WTC11 (cell line): ENCODE measurements around the gene COG5. TPM values are rescaled to one million over a fixed set of nuclear protein-coding genes. Genes with fewer than 3 reads are reported as not detected.

Experiments
- ATAC-seq: fragments of 200-7000 bp; cut with Tn5 transposase; 2 replicates; pipeline ENCODE4 v1.10.0; 2021; ENCODE audit warnings: mild to moderate bottlenecking, moderate library complexity
- CTCF ChIA-PET: fragments of 300-600 bp; sonication (Branson Sonifier 250); formaldehyde crosslinking; loops from one replicate; lab custom pipeline; 2021; ENCODE audit warnings: antibody characterized with exemption; lab: Charles Lee
- POLR2A ChIA-PET: fragments of 350-600 bp; sonication (Branson Sonifier 250); formaldehyde crosslinking; loops from one replicate; lab custom pipeline; 2021; ENCODE audit warnings: antibody characterized with exemption; lab: Charles Lee
- DNase-seq: peaks from one replicate; pipeline ENCODE4 v3.0.0; 2021; ENCODE audit warnings: low spot score
- H3K27ac Mint-ChIP-seq: 2 replicates; pipeline ENCODE4 v1.8.0; 2021; ENCODE audit warnings: mixed read lengths
- H3K27me3 Mint-ChIP-seq: 2 replicates; pipeline ENCODE4 v1.8.0; 2021; ENCODE audit warnings: low read depth, mild to moderate bottlenecking, moderate library complexity, mixed read lengths
- H3K36me3 Mint-ChIP-seq: 2 replicates; pipeline ENCODE4 v1.8.0; 2021; ENCODE audit warnings: mixed read lengths
- H3K4me1 Mint-ChIP-seq: 2 replicates; pipeline ENCODE4 v1.8.0; 2022; ENCODE audit warnings: mixed read lengths
- H3K4me3 Mint-ChIP-seq: 2 replicates; pipeline ENCODE4 v1.8.0; 2021; ENCODE audit warnings: mild to moderate bottlenecking, moderate library complexity, mixed read lengths
- H3K9me3 Mint-ChIP-seq: 2 replicates; pipeline ENCODE4 v1.8.0; 2021; ENCODE audit warnings: mixed read lengths
- CREM ChIP-seq: sonication (generic); formaldehyde crosslinking; IDR thresholded peaks from 2 replicates; pipeline ENCODE4 v1.8.1; 2022; ENCODE audit warnings: mild to moderate bottlenecking, missing genetic modification reagents, moderate library complexity
- CTCF ChIP-seq: fragments of 200-600 bp; IDR thresholded peaks from 2 replicates; pipeline ENCODE4 v1.8.0; 2022; ENCODE audit warnings: antibody characterized with exemption
- E2F5 ChIP-seq: sonication (generic); formaldehyde crosslinking; IDR thresholded peaks from 2 replicates; pipeline ENCODE4 v1.8.1; 2022; ENCODE audit warnings: mild to moderate bottlenecking, moderate library complexity, missing genetic modification reagents
- ELF4 ChIP-seq: sonication (generic); formaldehyde crosslinking; IDR thresholded peaks from 2 replicates; pipeline ENCODE4 v1.8.1; 2022; ENCODE audit warnings: low read depth, mild to moderate bottlenecking, moderate library complexity, missing genetic modification reagents
- EMX1 ChIP-seq: fragments of 250-450 bp; sonication (Bioruptor Pico); IDR thresholded peaks from 2 replicates; pipeline ENCODE4 v1.8.0; 2021; ENCODE audit warnings: mild to moderate bottlenecking
- ESRRA ChIP-seq: sonication (generic); formaldehyde crosslinking; IDR thresholded peaks from 2 replicates; pipeline ENCODE4 v1.8.1; 2022; ENCODE audit warnings: mild to moderate bottlenecking, missing genetic modification reagents, borderline replicate concordance
- FOXJ3 ChIP-seq: sonication (generic); formaldehyde crosslinking; IDR thresholded peaks from 2 replicates; pipeline ENCODE4 v1.9.0; 2021; ENCODE audit warnings: missing genetic modification reagents, mild to moderate bottlenecking, borderline replicate concordance
- FOXK1 ChIP-seq: sonication (generic); formaldehyde crosslinking; IDR thresholded peaks from 2 replicates; pipeline ENCODE4 v1.8.0; 2022; ENCODE audit warnings: mild to moderate bottlenecking, moderate library complexity, missing genetic modification reagents
- FOXP1 ChIP-seq: sonication (generic); formaldehyde crosslinking; IDR thresholded peaks from 2 replicates; pipeline ENCODE4 v1.8.0; 2022; ENCODE audit warnings: missing genetic modification reagents, mild to moderate bottlenecking, moderate library complexity, borderline replicate concordance
- GRHL2 ChIP-seq: fragments of 250-450 bp; sonication (Bioruptor Pico); IDR thresholded peaks from 2 replicates; pipeline ENCODE4 v1.8.0; 2022; ENCODE audit warnings: mild to moderate bottlenecking, moderate library complexity; ENCODE audit not compliant: insufficient replicate concordance, severe bottlenecking
- JAZF1 ChIP-seq: fragments of 250-450 bp; sonication (Bioruptor Pico); IDR thresholded peaks from 2 replicates; pipeline ENCODE4 v1.9.0; 2021; ENCODE audit warnings: moderate library complexity, mild to moderate bottlenecking, inconsistent platforms
- NFYB ChIP-seq: sonication (generic); formaldehyde crosslinking; conservative IDR thresholded peaks from 2 replicates; pipeline ENCODE4 v1.8.0; 2022; ENCODE audit warnings: low read depth, missing genetic modification reagents
- RELA ChIP-seq: sonication (generic); formaldehyde crosslinking; IDR thresholded peaks from 2 replicates; pipeline ENCODE4 v1.8.1; 2022; ENCODE audit warnings: missing genetic modification reagents, mild to moderate bottlenecking, borderline replicate concordance
- SOX15 ChIP-seq: fragments of 250-450 bp; sonication (Bioruptor Pico); IDR thresholded peaks from 2 replicates; pipeline ENCODE4 v1.9.0; 2021; ENCODE audit warnings: mild to moderate bottlenecking
- SP1 ChIP-seq: sonication (generic); formaldehyde crosslinking; conservative IDR thresholded peaks from 2 replicates; pipeline ENCODE4 v1.8.1; 2022; ENCODE audit warnings: missing genetic modification reagents
- ZBTB21 ChIP-seq: sonication (generic); formaldehyde crosslinking; IDR thresholded peaks from 2 replicates; pipeline ENCODE4 v1.8.1; 2023; ENCODE audit warnings: mild to moderate bottlenecking, missing genetic modification reagents, borderline replicate concordance
- ZNF121 ChIP-seq: sonication (generic); formaldehyde crosslinking; IDR thresholded peaks from 2 replicates; pipeline ENCODE4 v1.8.0; 2023; ENCODE audit warnings: missing genetic modification reagents
- ZNF512 ChIP-seq: sonication (generic); formaldehyde crosslinking; IDR thresholded peaks from 2 replicates; pipeline ENCODE4 v1.8.1; 2022; ENCODE audit warnings: missing genetic modification reagents, borderline replicate concordance
- total RNA-seq: library from RNA; stranded (reverse); gene quantifications from 3 replicates; pipeline ENCODE4 v1.2.3, GENCODE V29; 2021
- TF ChIP-seq, protein P1 (sequence below): sonication (generic); formaldehyde crosslinking; IDR thresholded peaks from 2 replicates; pipeline ENCODE4 v1.8.1; 2023; ENCODE audit warnings: mild to moderate bottlenecking, missing genetic modification reagents
- TF ChIP-seq, protein P2 (sequence below): fragments of 250-450 bp; sonication (Bioruptor Pico); IDR thresholded peaks from 2 replicates; pipeline ENCODE4 v2.1.2; 2022; ENCODE audit warnings: mild to moderate bottlenecking, moderate library complexity
- TF ChIP-seq, protein P3 (sequence below): sonication (generic); formaldehyde crosslinking; IDR thresholded peaks from 2 replicates; pipeline ENCODE4 v1.8.0; 2022; ENCODE audit warnings: mild to moderate bottlenecking, missing genetic modification reagents
- TF ChIP-seq, protein P4 (sequence below): sonication (generic); formaldehyde crosslinking; IDR thresholded peaks from 2 replicates; pipeline ENCODE4 v1.8.1; 2023; ENCODE audit warnings: mild to moderate bottlenecking, moderate library complexity, missing genetic modification reagents
- TF ChIP-seq, protein P5 (sequence below): fragments of 250-450 bp; sonication (Bioruptor Pico); IDR thresholded peaks from 2 replicates; pipeline ENCODE4 v1.9.0; 2021; ENCODE audit warnings: mild to moderate bottlenecking
- TF ChIP-seq, protein P6 (sequence below): sonication (generic); formaldehyde crosslinking; IDR thresholded peaks from 2 replicates; pipeline ENCODE4 v1.8.1; 2023; ENCODE audit warnings: mild to moderate bottlenecking, missing genetic modification reagents, moderate library complexity
- TF ChIP-seq, protein P7 (sequence below): sonication (generic); formaldehyde crosslinking; IDR thresholded peaks from 2 replicates; pipeline ENCODE4 v1.8.0; 2023; ENCODE audit warnings: missing genetic modification reagents

COG5 gene
- total RNA-seq, 1 experiment from 2014 or later: 23.8 TPM

DNA sequence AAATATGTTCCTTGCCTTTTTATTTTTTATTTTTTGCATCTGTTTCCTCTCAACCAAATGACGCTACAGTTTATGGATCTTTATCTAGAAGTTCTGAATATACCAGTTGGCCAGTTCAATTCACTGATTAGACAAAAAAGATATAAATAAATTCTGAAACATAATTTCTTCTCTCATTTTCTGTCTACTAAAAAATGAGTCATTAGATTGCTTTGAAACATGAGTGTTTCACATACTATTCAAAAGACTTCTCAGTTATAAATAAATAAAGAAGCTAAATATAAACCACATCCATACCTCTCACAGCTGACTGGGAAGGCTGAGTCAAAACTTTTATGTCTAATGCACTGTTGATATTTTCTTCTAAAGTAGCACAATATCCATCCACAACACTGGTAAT lies 191.4 kb downstream of the COG5 start:
- H3K27me3 Mint-ChIP-seq: no peaks in the 10 kb centered on the region
- H3K27ac Mint-ChIP-seq: no peak overlapping the region
- H3K36me3 Mint-ChIP-seq: no peaks in the 10 kb centered on the region
- no peak overlapping the region for H3K4me3 Mint-ChIP-seq
- CTCF ChIA-PET: no interaction called here
- ATAC-seq (no peak), DNase-seq (no peak)
- no peaks in the 10 kb centered on the region for H3K9me3 Mint-ChIP-seq
- POLR2A ChIA-PET: no interaction called here
- TF ChIP-seq CTCF (no peak), RELA (no peak), JAZF1 (no peak), FOXJ3 (CRISPR knock-in tag) (no peak), ZNF121 (CRISPR knock-in tag) (no peak), ESRRA (no peak), FOXK1 (CRISPR knock-in tag) (no peak), CREM (CRISPR knock-in tag) (no peak), SOX15 (no peak), SP1 (no peak), FOXP1 (CRISPR knock-in tag) (no peak), EMX1 (CRISPR knock-in tag) (no peak)
- TF ChIP-seq, protein P1, sequence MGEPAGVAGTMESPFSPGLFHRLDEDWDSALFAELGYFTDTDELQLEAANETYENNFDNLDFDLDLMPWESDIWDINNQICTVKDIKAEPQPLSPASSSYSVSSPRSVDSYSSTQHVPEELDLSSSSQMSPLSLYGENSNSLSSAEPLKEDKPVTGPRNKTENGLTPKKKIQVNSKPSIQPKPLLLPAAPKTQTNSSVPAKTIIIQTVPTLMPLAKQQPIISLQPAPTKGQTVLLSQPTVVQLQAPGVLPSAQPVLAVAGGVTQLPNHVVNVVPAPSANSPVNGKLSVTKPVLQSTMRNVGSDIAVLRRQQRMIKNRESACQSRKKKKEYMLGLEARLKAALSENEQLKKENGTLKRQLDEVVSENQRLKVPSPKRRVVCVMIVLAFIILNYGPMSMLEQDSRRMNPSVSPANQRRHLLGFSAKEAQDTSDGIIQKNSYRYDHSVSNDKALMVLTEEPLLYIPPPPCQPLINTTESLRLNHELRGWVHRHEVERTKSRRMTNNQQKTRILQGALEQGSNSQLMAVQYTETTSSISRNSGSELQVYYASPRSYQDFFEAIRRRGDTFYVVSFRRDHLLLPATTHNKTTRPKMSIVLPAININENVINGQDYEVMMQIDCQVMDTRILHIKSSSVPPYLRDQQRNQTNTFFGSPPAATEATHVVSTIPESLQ (CRISPR knock-in tag): no peak
- TF ChIP-seq, protein P2, sequence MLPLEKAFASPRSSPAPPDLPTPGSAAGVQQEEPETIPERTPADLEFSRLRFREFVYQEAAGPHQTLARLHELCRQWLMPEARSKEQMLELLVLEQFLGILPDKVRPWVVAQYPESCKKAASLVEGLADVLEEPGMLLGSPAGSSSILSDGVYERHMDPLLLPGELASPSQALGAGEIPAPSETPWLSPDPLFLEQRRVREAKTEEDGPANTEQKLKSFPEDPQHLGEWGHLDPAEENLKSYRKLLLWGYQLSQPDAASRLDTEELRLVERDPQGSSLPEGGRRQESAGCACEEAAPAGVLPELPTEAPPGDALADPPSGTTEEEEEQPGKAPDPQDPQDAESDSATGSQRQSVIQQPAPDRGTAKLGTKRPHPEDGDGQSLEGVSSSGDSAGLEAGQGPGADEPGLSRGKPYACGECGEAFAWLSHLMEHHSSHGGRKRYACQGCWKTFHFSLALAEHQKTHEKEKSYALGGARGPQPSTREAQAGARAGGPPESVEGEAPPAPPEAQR (CRISPR knock-in tag): no peak
- TF ChIP-seq, protein P3, sequence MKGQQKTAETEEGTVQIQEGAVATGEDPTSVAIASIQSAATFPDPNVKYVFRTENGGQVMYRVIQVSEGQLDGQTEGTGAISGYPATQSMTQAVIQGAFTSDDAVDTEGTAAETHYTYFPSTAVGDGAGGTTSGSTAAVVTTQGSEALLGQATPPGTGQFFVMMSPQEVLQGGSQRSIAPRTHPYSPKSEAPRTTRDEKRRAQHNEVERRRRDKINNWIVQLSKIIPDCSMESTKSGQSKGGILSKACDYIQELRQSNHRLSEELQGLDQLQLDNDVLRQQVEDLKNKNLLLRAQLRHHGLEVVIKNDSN (CRISPR knock-in tag): no peak
- TF ChIP-seq, protein P4, sequence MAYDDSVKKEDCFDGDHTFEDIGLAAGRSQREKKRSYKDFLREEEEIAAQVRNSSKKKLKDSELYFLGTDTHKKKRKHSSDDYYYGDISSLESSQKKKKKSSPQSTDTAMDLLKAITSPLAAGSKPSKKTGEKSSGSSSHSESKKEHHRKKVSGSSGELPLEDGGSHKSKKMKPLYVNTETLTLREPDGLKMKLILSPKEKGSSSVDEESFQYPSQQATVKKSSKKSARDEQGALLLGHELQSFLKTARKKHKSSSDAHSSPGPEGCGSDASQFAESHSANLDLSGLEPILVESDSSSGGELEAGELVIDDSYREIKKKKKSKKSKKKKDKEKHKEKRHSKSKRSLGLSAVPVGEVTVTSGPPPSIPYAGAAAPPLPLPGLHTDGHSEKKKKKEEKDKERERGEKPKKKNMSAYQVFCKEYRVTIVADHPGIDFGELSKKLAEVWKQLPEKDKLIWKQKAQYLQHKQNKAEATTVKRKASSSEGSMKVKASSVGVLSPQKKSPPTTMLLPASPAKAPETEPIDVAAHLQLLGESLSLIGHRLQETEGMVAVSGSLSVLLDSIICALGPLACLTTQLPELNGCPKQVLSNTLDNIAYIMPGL (CRISPR knock-in tag): no peak
- TF ChIP-seq, protein P5, sequence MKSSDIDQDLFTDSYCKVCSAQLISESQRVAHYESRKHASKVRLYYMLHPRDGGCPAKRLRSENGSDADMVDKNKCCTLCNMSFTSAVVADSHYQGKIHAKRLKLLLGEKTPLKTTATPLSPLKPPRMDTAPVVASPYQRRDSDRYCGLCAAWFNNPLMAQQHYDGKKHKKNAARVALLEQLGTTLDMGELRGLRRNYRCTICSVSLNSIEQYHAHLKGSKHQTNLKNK (CRISPR knock-in tag): no peak
- H3K4me1 Mint-ChIP-seq: no peaks in the 10 kb centered on the region

GRCh38 chr7:107370816-107371215 lies 192.9 kb downstream of the COG5 start:
- POLR2A ChIA-PET: no interaction called here
- CTCF ChIA-PET: no interaction called here
- no peak overlapping the region for H3K27ac Mint-ChIP-seq
- no peak for ATAC-seq
- H3K4me1 Mint-ChIP-seq: peaks cover 11% of the 10 kb centered on the region
- H3K4me3 Mint-ChIP-seq: no peak overlapping the region
- DNase-seq: no peak
- H3K27me3 Mint-ChIP-seq: no peaks in the 10 kb centered on the region
- H3K36me3 Mint-ChIP-seq: no peaks in the 10 kb centered on the region
- H3K9me3 Mint-ChIP-seq: no peaks in the 10 kb centered on the region
- TF ChIP-seq ZBTB21 (CRISPR knock-in tag) (no peak), ELF4 (CRISPR knock-in tag) (no peak), FOXP1 (CRISPR knock-in tag) (no peak), NFYB (no peak), ZNF512 (CRISPR knock-in tag) (no peak), GRHL2 (CRISPR knock-in tag) (no peak), E2F5 (no peak)
- TF ChIP-seq, protein P6, sequence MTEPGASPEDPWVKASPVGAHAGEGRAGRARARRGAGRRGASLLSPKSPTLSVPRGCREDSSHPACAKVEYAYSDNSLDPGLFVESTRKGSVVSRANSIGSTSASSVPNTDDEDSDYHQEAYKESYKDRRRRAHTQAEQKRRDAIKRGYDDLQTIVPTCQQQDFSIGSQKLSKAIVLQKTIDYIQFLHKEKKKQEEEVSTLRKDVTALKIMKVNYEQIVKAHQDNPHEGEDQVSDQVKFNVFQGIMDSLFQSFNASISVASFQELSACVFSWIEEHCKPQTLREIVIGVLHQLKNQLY (CRISPR knock-in tag): no peak
- TF ChIP-seq, protein P7, sequence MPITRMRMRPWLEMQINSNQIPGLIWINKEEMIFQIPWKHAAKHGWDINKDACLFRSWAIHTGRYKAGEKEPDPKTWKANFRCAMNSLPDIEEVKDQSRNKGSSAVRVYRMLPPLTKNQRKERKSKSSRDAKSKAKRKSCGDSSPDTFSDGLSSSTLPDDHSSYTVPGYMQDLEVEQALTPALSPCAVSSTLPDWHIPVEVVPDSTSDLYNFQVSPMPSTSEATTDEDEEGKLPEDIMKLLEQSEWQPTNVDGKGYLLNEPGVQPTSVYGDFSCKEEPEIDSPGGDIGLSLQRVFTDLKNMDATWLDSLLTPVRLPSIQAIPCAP (CRISPR knock-in tag): no peak
